PFSK-1 (cell line): ENCODE data around the gene ARHGEF10L.

Source experiments
- FOXP2 ChIP-seq: optimal IDR thresholded peaks from 2 replicates; pipeline ENCODE3; 2011; ENCODE audit warnings: borderline replicate concordance, control low read depth, inconsistent platforms; ENCODE audit not compliant: insufficient read depth; ENCODE audit errors: extremely low read length, extremely low read depth
- POLR2AphosphoS5 ChIP-seq: IDR thresholded peaks from 2 replicates; pipeline ENCODE4 v1.6.1; 2012; ENCODE audit warnings: low read depth, mild to moderate bottlenecking, control low read depth, low read length, moderate library complexity
- SIN3A ChIP-seq: IDR thresholded peaks from 2 replicates; pipeline ENCODE4 v1.6.1; 2012; ENCODE audit warnings: mild to moderate bottlenecking, low read length, moderate library complexity, borderline replicate concordance; ENCODE audit not compliant: insufficient read depth
- TAF1 ChIP-seq: IDR thresholded peaks from 2 replicates; pipeline ENCODE4 v1.6.1; 2012; ENCODE audit warnings: low read length, control low read depth, borderline replicate concordance; ENCODE audit not compliant: insufficient read depth
- TF ChIP-seq, protein P1 (sequence below), 2 experiments: IDR thresholded peaks; 2 replicates each; pipeline versions ENCODE4 v1.6.1 to v1.8.0; 2011 to 2012; ENCODE audit warnings: low read depth in 2 of 2, low read length in 2 of 2, control low read depth in 1 of 2, inconsistent platforms in 1 of 2, mild to moderate bottlenecking in 1 of 2, moderate library complexity in 1 of 2; ENCODE audit not compliant: insufficient read depth in 1 of 2

DNA sequence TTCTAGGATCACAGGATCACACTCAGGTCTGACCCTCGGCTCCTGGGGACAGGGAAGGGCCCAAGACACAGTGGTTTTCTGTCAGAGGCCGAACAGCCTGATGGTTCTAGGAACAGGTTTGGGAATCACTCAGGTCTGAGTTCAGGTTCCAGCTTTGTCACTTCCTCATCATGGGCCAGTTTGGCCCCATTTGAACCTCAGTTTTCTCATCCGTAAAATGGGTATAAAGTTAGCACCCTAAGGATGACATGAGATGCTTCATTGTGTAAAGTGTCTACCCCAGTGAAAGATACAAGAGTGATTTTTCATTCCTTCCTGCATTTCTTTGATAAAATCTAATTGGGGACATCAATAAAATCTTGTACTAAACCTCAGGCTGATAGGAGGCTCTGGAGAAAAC lies 204.4 kb downstream of the ARHGEF10L start:
- TF ChIP-seq SIN3A = no peak
- no peak for TF ChIP-seq POLR2AphosphoS5
- TF ChIP-seq, protein P1, sequence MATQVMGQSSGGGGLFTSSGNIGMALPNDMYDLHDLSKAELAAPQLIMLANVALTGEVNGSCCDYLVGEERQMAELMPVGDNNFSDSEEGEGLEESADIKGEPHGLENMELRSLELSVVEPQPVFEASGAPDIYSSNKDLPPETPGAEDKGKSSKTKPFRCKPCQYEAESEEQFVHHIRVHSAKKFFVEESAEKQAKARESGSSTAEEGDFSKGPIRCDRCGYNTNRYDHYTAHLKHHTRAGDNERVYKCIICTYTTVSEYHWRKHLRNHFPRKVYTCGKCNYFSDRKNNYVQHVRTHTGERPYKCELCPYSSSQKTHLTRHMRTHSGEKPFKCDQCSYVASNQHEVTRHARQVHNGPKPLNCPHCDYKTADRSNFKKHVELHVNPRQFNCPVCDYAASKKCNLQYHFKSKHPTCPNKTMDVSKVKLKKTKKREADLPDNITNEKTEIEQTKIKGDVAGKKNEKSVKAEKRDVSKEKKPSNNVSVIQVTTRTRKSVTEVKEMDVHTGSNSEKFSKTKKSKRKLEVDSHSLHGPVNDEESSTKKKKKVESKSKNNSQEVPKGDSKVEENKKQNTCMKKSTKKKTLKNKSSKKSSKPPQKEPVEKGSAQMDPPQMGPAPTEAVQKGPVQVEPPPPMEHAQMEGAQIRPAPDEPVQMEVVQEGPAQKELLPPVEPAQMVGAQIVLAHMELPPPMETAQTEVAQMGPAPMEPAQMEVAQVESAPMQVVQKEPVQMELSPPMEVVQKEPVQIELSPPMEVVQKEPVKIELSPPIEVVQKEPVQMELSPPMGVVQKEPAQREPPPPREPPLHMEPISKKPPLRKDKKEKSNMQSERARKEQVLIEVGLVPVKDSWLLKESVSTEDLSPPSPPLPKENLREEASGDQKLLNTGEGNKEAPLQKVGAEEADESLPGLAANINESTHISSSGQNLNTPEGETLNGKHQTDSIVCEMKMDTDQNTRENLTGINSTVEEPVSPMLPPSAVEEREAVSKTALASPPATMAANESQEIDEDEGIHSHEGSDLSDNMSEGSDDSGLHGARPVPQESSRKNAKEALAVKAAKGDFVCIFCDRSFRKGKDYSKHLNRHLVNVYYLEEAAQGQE (IDR thresholded peaks at IDR 0.05; ENCODE audit: insufficient read depth in 1 of 2, low read depth in 2 of 2, low read length in 2 of 2) = no peak
- no peak for TF ChIP-seq TAF1
- no peak for TF ChIP-seq FOXP2
